Fibroblast of lung (primary cell): ENCODE results near the gene ATP2B1. TPM values are rescaled to one million over a fixed set of nuclear protein-coding genes. Genes with fewer than 3 reads are reported as not detected.

Source experiments
- DNase-seq, 2 donors: peaks; one replicate each; pipeline versions ENCODE4 v3.0.0 to v3.0.0-alpha.2; 2010; ENCODE audit warnings: low read depth in 2 of 2
- H2AFZ ChIP-seq: 2 replicates; pipeline ENCODE4 v1.5.1; 2012; ENCODE audit warnings: low read length, control low read depth, inconsistent platforms
- H3K27ac ChIP-seq: 2 replicates; pipeline ENCODE4 v1.5.1; 2011; ENCODE audit warnings: low read length, control low read depth; ENCODE audit not compliant: insufficient read depth
- H3K27me3 ChIP-seq: 2 replicates; pipeline ENCODE4 v1.5.1; 2011; ENCODE audit warnings: mild to moderate bottlenecking, low read length; ENCODE audit not compliant: control insufficient read depth, insufficient read depth
- H3K36me3 ChIP-seq: 2 replicates; pipeline ENCODE4 v1.5.1; 2011; ENCODE audit warnings: low read length; ENCODE audit not compliant: control insufficient read depth, insufficient read depth
- H3K4me1 ChIP-seq: 2 replicates; pipeline ENCODE4 v1.5.1; 2011; ENCODE audit warnings: low read length; ENCODE audit not compliant: control insufficient read depth, insufficient read depth; ENCODE audit errors: extremely low read depth
- H3K4me2 ChIP-seq: 2 replicates; pipeline ENCODE4 v1.5.1; 2011; ENCODE audit warnings: low read length, control low read depth; ENCODE audit not compliant: insufficient read depth; ENCODE audit errors: extremely low read depth
- H3K4me3 ChIP-seq, 4 experiments: fragments of 200-600 bp in 1 of 4; sonication (generic) in 1 of 4; replicated peaks in 1 of 4; 2 replicates each; pipeline ENCODE4 v1.5.1; 2011 to 2016; ENCODE audit warnings: low read length in 4 of 4, low read depth in 3 of 4, mild to moderate bottlenecking in 3 of 4, control low read depth in 2 of 4, inconsistent platforms in 1 of 4, mixed read lengths in 1 of 4; ENCODE audit not compliant: insufficient read depth in 1 of 4; ENCODE audit errors: control extremely low read depth in 1 of 4
- H3K79me2 ChIP-seq: 2 replicates; pipeline ENCODE4 v1.5.1; 2012; ENCODE audit warnings: mild to moderate bottlenecking, low read length, inconsistent platforms; ENCODE audit not compliant: control insufficient read depth, insufficient read depth
- H3K9ac ChIP-seq: 2 replicates; pipeline ENCODE4 v1.5.1; 2011; ENCODE audit warnings: mild to moderate bottlenecking, low read length, control low read depth; ENCODE audit not compliant: insufficient read depth
- H3K9me3 ChIP-seq: 2 replicates; pipeline ENCODE4 v1.5.1; 2012; ENCODE audit warnings: low read depth, low read length; ENCODE audit not compliant: control insufficient read depth, insufficient read depth
- H4K20me1 ChIP-seq: 2 replicates; pipeline ENCODE4 v1.5.1; 2011; ENCODE audit warnings: low read length; ENCODE audit not compliant: control insufficient read depth, insufficient read depth; ENCODE audit errors: extremely low read depth
- CTCF ChIP-seq, 2 donors: IDR thresholded peaks in 1 of 2; conservative IDR thresholded peaks in 1 of 2; 1 replicate in 1 of 2; 2 replicates in 1 of 2; pipeline ENCODE4 v1.5.1; 2011 to 2012; ENCODE audit warnings: low read length in 2 of 2, control low read depth in 1 of 2, inconsistent platforms in 1 of 2, low read depth in 1 of 2, mild to moderate bottlenecking in 1 of 2
- EZH2 ChIP-seq: IDR thresholded peaks from 2 replicates; pipeline ENCODE4 v1.5.1; 2012; ENCODE audit warnings: low read length, control low read depth, mild to moderate bottlenecking; ENCODE audit errors: missing control alignments
- polyA plus RNA-seq, 2 donors: library from polyadenylated mRNA; depleted of rRNA in 1 of 2; stranded (reverse) in 1 of 2; unstranded in 1 of 2; fragments of >200 nt; gene quantifications; 2 replicates each; pipeline ENCODE4 v1.2.1, GENCODE V29; 2011 to 2012; ENCODE audit warnings: missing spikeins in 1 of 2
- total RNA-seq: library from RNA; depleted of rRNA; stranded (reverse); fragments of >200 nt; gene quantifications from 2 replicates; pipeline ENCODE4 v1.2.1, GENCODE V29; 2014

ATP2B1 gene
- total and polyA plus RNA-seq, 2 donors (not counting 1 experiment from before 2014, with no cell fraction given), result 64.3 to 141 TPM

GRCh38 chr12:89721291-89721987 lies 12.8 kb upstream of the ATP2B1 start:
- Histone ChIP-seq H3K4me1 (no peaks in the 10 kb centered on the region), H3K4me3 (no peak overlapping the region), H3K27me3 (no peaks in the 10 kb centered on the region), H3K4me2 (no peak overlapping the region), H3K79me2 (no peaks in the 10 kb centered on the region), H4K20me1 (no peaks in the 10 kb centered on the region), H3K9me3 (no peaks in the 10 kb centered on the region), H3K27ac (no peak overlapping the region), H3K36me3 (no peaks in the 10 kb centered on the region), H2AFZ (no peak overlapping the region), H3K9ac (no peak overlapping the region)
- DNase-seq, result no peak
- no peak for TF ChIP-seq EZH2
- TF ChIP-seq CTCF (conservative IDR thresholded peaks at IDR 0.05 in 1 of 2, IDR thresholded peaks at IDR 0.05 in 1 of 2; ENCODE audit: low read depth in 1 of 2, low read length in 2 of 2), result no peak

- TF ChIP-seq CTCF (conservative IDR thresholded peaks at IDR 0.05 in 1 of 2, IDR thresholded peaks at IDR 0.05 in 1 of 2; ENCODE audit: low read depth in 1 of 2, low read length in 2 of 2), result no peak
- TF ChIP-seq EZH2, result no peak
- H3K27me3 ChIP-seq, result no peaks in the 10 kb centered on the region
- no peak overlapping the region for H3K4me2 ChIP-seq
- H3K9ac ChIP-seq, result no peak overlapping the region
- no peaks in the 10 kb centered on the region for H4K20me1 ChIP-seq
- no peaks in the 10 kb centered on the region for H3K36me3 ChIP-seq
- no peak overlapping the region for H3K27ac ChIP-seq
- no peak overlapping the region for H2AFZ ChIP-seq
- DNase-seq, result peak in 1 of 2 donors; percentile 25
- no peaks in the 10 kb centered on the region for H3K9me3 ChIP-seq
- H3K4me1 ChIP-seq, result no peaks in the 10 kb centered on the region
- H3K79me2 ChIP-seq, result no peaks in the 10 kb centered on the region
- no peak overlapping the region for H3K4me3 ChIP-seq
Measured at GRCh38 chr12:89717759-89718523, 9.3 kb upstream of the ATP2B1 start.

- H2AFZ ChIP-seq, result no peak overlapping the region
- H3K9ac ChIP-seq, result no peak overlapping the region
- no peak overlapping the region for H3K4me2 ChIP-seq
- no peaks in the 10 kb centered on the region for H3K27me3 ChIP-seq
- no peak overlapping the region for H3K4me3 ChIP-seq
- H3K79me2 ChIP-seq, result peaks cover 8% of the 10 kb centered on the region
- DNase-seq, result no peak
- TF ChIP-seq CTCF (conservative IDR thresholded peaks at IDR 0.05 in 1 of 2, IDR thresholded peaks at IDR 0.05 in 1 of 2; ENCODE audit: low read depth in 1 of 2, low read length in 2 of 2), result no peak
- no peak for TF ChIP-seq EZH2
- no peaks in the 10 kb centered on the region for H3K9me3 ChIP-seq
- H4K20me1 ChIP-seq, result no peaks in the 10 kb centered on the region
- H3K36me3 ChIP-seq, result no peaks in the 10 kb centered on the region
- H3K4me1 ChIP-seq, result no peaks in the 10 kb centered on the region
- H3K27ac ChIP-seq, result no peak overlapping the region
Measured at GRCh38 chr12:89712706-89713105, 4.1 kb upstream of the ATP2B1 start.
